ENCODE data around the gene OVCH1.

Gene OVCH1, protein sequence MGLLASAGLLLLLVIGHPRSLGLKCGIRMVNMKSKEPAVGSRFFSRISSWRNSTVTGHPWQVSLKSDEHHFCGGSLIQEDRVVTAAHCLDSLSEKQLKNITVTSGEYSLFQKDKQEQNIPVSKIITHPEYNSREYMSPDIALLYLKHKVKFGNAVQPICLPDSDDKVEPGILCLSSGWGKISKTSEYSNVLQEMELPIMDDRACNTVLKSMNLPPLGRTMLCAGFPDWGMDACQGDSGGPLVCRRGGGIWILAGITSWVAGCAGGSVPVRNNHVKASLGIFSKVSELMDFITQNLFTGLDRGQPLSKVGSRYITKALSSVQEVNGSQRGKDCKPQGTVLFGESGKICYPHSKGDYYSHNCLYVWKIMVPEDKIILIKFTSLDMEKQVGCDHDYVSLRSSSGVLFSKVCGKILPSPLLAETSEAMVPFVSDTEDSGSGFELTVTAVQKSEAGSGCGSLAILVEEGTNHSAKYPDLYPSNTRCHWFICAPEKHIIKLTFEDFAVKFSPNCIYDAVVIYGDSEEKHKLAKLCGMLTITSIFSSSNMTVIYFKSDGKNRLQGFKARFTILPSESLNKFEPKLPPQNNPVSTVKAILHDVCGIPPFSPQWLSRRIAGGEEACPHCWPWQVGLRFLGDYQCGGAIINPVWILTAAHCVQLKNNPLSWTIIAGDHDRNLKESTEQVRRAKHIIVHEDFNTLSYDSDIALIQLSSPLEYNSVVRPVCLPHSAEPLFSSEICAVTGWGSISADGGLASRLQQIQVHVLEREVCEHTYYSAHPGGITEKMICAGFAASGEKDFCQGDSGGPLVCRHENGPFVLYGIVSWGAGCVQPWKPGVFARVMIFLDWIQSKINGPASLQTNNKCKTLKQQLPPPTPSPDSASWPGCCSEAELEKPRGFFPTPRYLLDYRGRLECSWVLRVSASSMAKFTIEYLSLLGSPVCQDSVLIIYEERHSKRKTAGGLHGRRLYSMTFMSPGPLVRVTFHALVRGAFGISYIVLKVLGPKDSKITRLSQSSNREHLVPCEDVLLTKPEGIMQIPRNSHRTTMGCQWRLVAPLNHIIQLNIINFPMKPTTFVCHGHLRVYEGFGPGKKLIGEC

GRCh38 chr12:29497588-29497987, at the start of gene OVCH1:
TSS of gene OVCH1 (minus strand) at chr12:29497686. CDS start at chr12:29497686, 0 bp downstream.
- no peak within 1 kb of the TSS for H3K4me3 ChIP-seq (ENCODE audit: low read length)
- H3K9ac ChIP-seq (ENCODE audit: low read depth, low read length), result no peak within 1 kb of the TSS
- no peaks in the 10 kb centered on the region for H3K27me3 ChIP-seq (ENCODE audit: insufficient read depth, low read length)
- no peaks in the 10 kb centered on the region for H3K4me1 ChIP-seq (ENCODE audit: insufficient read depth, low read length)
- no peaks in the 10 kb centered on the region for H3K9me3 ChIP-seq (ENCODE audit: insufficient read depth, low read depth, low read length)
- no peak within 1 kb of the TSS for H3K27ac ChIP-seq (ENCODE audit: low read length)
- no peaks in the 10 kb centered on the region for H3K36me3 ChIP-seq (ENCODE audit: insufficient read depth, low read depth, low read length)

DNA sequence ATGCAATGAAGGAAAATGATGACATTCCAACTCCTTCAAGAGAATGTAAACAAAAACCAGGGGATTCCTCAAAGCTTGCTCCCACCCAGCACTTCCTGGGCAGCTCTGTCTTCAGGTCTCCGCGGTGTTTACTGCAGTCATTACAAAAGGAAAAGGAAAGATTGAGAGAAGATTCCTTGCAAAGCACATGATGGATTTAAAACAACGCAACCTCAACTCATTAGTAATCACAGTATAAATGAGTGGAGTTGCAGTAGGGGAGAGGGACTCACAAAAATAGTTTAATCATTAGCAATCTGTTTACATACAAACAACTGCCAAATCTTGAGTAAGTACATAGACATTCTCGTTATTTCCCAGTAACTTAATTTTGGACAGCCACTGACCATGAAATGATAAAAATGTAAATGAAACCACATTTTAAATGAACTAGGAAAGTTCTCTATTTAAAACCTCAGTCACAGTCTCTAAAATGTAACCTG, 49.7 kb upstream of the OVCH1 start:
- no peak overlapping the region for H3K9ac ChIP-seq (ENCODE audit: low read depth, low read length)
- no peak overlapping the region for H3K27ac ChIP-seq (ENCODE audit: low read length)
- no peaks in the 10 kb centered on the region for H3K9me3 ChIP-seq (ENCODE audit: insufficient read depth, low read depth, low read length)
- H3K27me3 ChIP-seq (ENCODE audit: insufficient read depth, low read length), result no peaks in the 10 kb centered on the region
- H3K4me3 ChIP-seq (ENCODE audit: low read length), result no peak overlapping the region
- no peaks in the 10 kb centered on the region for H3K36me3 ChIP-seq (ENCODE audit: insufficient read depth, low read depth, low read length)
- H3K4me1 ChIP-seq (ENCODE audit: insufficient read depth, low read length), result peaks cover 4% of the 10 kb centered on the region

DNA sequence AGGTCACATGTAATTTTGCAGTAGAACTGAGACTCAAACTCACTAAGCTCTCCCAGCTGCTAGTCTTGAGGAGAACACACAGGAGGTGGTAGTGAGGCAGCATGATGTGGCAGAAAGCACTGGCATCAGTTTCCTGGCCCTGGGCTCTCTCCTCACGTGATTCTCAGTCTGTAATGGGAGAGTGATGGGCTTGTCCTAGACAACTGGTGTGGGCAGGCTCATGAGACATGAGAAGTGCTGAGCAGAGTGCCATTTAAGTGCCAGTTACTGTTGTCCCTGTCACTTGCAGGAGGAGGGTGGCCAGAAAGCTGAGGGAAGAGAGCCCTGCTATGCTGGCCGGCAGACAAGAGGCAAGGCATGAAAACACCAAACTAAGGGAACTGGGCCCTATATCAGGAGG, 48.5 kb upstream of the OVCH1 start:
- Histone ChIP-seq H3K4me3 (ENCODE audit: low read length) (no peak overlapping the region), H3K9me3 (ENCODE audit: insufficient read depth, low read depth, low read length) (no peaks in the 10 kb centered on the region), H3K27ac (ENCODE audit: low read length) (no peak overlapping the region), H3K9ac (ENCODE audit: low read depth, low read length) (no peak overlapping the region), H3K27me3 (ENCODE audit: insufficient read depth, low read length) (no peaks in the 10 kb centered on the region), H3K4me1 (ENCODE audit: insufficient read depth, low read length) (peaks cover 4% of the 10 kb centered on the region), H3K36me3 (ENCODE audit: insufficient read depth, low read depth, low read length) (no peaks in the 10 kb centered on the region)

GRCh38 chr12:29545102-29545467, 47.6 kb upstream of the OVCH1 start:
- Histone ChIP-seq H3K27ac (ENCODE audit: low read length) (no peak overlapping the region), H3K9ac (ENCODE audit: low read depth, low read length) (no peak overlapping the region), H3K4me3 (ENCODE audit: low read length) (no peak overlapping the region), H3K4me1 (ENCODE audit: insufficient read depth, low read length) (peaks cover 4% of the 10 kb centered on the region), H3K9me3 (ENCODE audit: insufficient read depth, low read depth, low read length) (no peaks in the 10 kb centered on the region), H3K27me3 (ENCODE audit: insufficient read depth, low read length) (no peaks in the 10 kb centered on the region), H3K36me3 (ENCODE audit: insufficient read depth, low read depth, low read length) (no peaks in the 10 kb centered on the region)

GRCh38 chr12:29544428-29545101, 47.1 kb upstream of the OVCH1 start:
- Histone ChIP-seq H3K9ac (ENCODE audit: low read depth, low read length) (no peak overlapping the region), H3K27ac (ENCODE audit: low read length) (no peak overlapping the region), H3K4me3 (ENCODE audit: low read length) (no peak overlapping the region), H3K27me3 (ENCODE audit: insufficient read depth, low read length) (no peaks in the 10 kb centered on the region), H3K4me1 (ENCODE audit: insufficient read depth, low read length) (peaks cover 4% of the 10 kb centered on the region), H3K36me3 (ENCODE audit: insufficient read depth, low read depth, low read length) (no peaks in the 10 kb centered on the region), H3K9me3 (ENCODE audit: insufficient read depth, low read depth, low read length) (no peaks in the 10 kb centered on the region)

DNA sequence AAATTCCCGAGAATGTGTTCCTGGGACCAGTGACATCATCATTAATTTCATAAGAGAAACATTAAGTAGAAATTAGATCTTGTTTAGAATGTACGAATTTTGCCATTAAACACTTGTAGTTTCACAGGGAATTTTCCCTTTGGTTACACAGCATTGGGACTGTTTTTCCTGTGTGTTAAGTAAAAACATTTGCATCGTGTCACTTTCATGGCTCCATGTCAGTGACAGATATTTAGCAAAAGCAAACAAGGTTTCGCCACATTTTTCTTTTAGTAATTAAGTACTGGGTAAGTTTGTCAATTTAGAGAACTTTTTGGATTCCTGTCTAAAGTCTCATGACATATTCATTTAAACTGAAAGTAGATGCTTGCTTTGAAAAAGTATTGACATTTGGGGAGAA, 45.5 kb upstream of the OVCH1 start:
- no peaks in the 10 kb centered on the region for H3K27me3 ChIP-seq (ENCODE audit: insufficient read depth, low read length)
- H3K4me3 ChIP-seq (ENCODE audit: low read length), result no peak overlapping the region
- peaks cover 4% of the 10 kb centered on the region for H3K4me1 ChIP-seq (ENCODE audit: insufficient read depth, low read length)
- no peak overlapping the region for H3K9ac ChIP-seq (ENCODE audit: low read depth, low read length)
- no peaks in the 10 kb centered on the region for H3K9me3 ChIP-seq (ENCODE audit: insufficient read depth, low read depth, low read length)
- no peak overlapping the region for H3K27ac ChIP-seq (ENCODE audit: low read length)
- no peaks in the 10 kb centered on the region for H3K36me3 ChIP-seq (ENCODE audit: insufficient read depth, low read depth, low read length)

- Histone ChIP-seq H3K9me3 (ENCODE audit: insufficient read depth, low read depth, low read length) (no peaks in the 10 kb centered on the region), H3K4me1 (ENCODE audit: insufficient read depth, low read length) (no peaks in the 10 kb centered on the region), H3K4me3 (ENCODE audit: low read length) (no peak overlapping the region), H3K36me3 (ENCODE audit: insufficient read depth, low read depth, low read length) (no peaks in the 10 kb centered on the region), H3K27me3 (ENCODE audit: insufficient read depth, low read length) (no peaks in the 10 kb centered on the region), H3K27ac (ENCODE audit: low read length) (no peak overlapping the region), H3K9ac (ENCODE audit: low read depth, low read length) (no peak overlapping the region)
Observed at GRCh38 chr12:29537298-29537697, 39.8 kb upstream of the OVCH1 start.

GRCh38 chr12:29534935-29535334, 37.4 kb upstream of the OVCH1 start:
- Histone ChIP-seq H3K27ac (ENCODE audit: low read length) (no peak overlapping the region), H3K4me3 (ENCODE audit: low read length) (no peak overlapping the region), H3K27me3 (ENCODE audit: insufficient read depth, low read length) (no peaks in the 10 kb centered on the region), H3K9ac (ENCODE audit: low read depth, low read length) (no peak overlapping the region), H3K4me1 (ENCODE audit: insufficient read depth, low read length) (no peaks in the 10 kb centered on the region), H3K9me3 (ENCODE audit: insufficient read depth, low read depth, low read length) (no peaks in the 10 kb centered on the region), H3K36me3 (ENCODE audit: insufficient read depth, low read depth, low read length) (no peaks in the 10 kb centered on the region)

DNA sequence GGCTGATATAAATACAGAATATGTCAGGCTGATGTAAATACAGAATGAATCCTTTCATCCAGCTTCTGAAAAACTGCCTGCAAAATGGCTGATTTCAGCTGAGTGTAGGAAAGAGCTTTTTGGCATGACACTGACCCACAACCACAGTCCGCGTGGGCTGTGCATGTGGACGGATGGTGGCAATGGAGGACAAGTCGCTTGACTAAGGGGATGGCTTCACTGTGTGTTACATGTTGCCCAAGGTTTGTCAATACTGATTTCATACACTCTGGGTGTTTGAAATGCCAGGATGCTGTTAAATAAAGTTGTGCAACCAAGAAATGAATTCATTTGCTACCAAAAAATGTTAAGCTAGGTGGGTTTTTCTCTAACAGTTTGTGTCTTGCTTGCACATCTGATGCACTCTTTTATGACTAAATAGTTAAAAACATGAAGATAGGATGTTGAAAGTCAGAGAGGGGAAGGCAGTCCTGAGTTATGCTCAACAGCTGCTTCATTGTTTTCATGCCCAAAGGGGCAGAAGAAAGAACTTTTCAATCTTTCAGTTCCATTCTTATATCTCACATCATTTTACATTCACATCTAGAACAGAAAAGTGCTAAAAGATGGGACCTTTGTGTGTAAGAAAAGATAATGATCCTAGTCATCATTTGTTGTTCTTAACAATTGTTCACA, 36.5 kb upstream of the OVCH1 start:
- no peaks in the 10 kb centered on the region for H3K9me3 ChIP-seq (ENCODE audit: insufficient read depth, low read depth, low read length)
- H3K27me3 ChIP-seq (ENCODE audit: insufficient read depth, low read length), result no peaks in the 10 kb centered on the region
- no peaks in the 10 kb centered on the region for H3K36me3 ChIP-seq (ENCODE audit: insufficient read depth, low read depth, low read length)
- no peak overlapping the region for H3K27ac ChIP-seq (ENCODE audit: low read length)
- H3K4me1 ChIP-seq (ENCODE audit: insufficient read depth, low read length), result no peaks in the 10 kb centered on the region
- H3K4me3 ChIP-seq (ENCODE audit: low read length), result no peak overlapping the region
- H3K9ac ChIP-seq (ENCODE audit: low read depth, low read length), result no peak overlapping the region

GRCh38 chr12:29531471-29531870, 34.0 kb upstream of the OVCH1 start:
- no peaks in the 10 kb centered on the region for H3K9me3 ChIP-seq (ENCODE audit: insufficient read depth, low read depth, low read length)
- H3K4me1 ChIP-seq (ENCODE audit: insufficient read depth, low read length), result no peaks in the 10 kb centered on the region
- no peak overlapping the region for H3K4me3 ChIP-seq (ENCODE audit: low read length)
- no peak overlapping the region for H3K27ac ChIP-seq (ENCODE audit: low read length)
- no peaks in the 10 kb centered on the region for H3K36me3 ChIP-seq (ENCODE audit: insufficient read depth, low read depth, low read length)
- H3K9ac ChIP-seq (ENCODE audit: low read depth, low read length), result no peak overlapping the region
- H3K27me3 ChIP-seq (ENCODE audit: insufficient read depth, low read length), result no peaks in the 10 kb centered on the region

GRCh38 chr12:29530436-29530835, 33.0 kb upstream of the OVCH1 start:
- no peak overlapping the region for H3K27ac ChIP-seq (ENCODE audit: low read length)
- H3K36me3 ChIP-seq (ENCODE audit: insufficient read depth, low read depth, low read length), result no peaks in the 10 kb centered on the region
- no peaks in the 10 kb centered on the region for H3K4me1 ChIP-seq (ENCODE audit: insufficient read depth, low read length)
- no peaks in the 10 kb centered on the region for H3K9me3 ChIP-seq (ENCODE audit: insufficient read depth, low read depth, low read length)
- H3K4me3 ChIP-seq (ENCODE audit: low read length), result no peak overlapping the region
- H3K9ac ChIP-seq (ENCODE audit: low read depth, low read length), result no peak overlapping the region
- H3K27me3 ChIP-seq (ENCODE audit: insufficient read depth, low read length), result no peaks in the 10 kb centered on the region

Data from iPS-20b (cell line).